NT2/D1 (cell line): ENCODE data around the gene BABAM1.

Experiments used
- DNase-seq: peaks from one replicate; pipeline ENCODE4 v3.0.0-alpha.2; 2011; ENCODE audit warnings: low read depth, low spot score
- H3K27me3 ChIP-seq: 2 replicates; pipeline ENCODE4 v1.6.0; 2011; ENCODE audit warnings: mild to moderate bottlenecking; ENCODE audit not compliant: insufficient read length, insufficient read depth
- H3K36me3 ChIP-seq: 2 replicates; pipeline ENCODE4 v1.6.1; 2011; ENCODE audit warnings: mild to moderate bottlenecking, low read length, mixed read lengths; ENCODE audit not compliant: insufficient read depth, insufficient read length
- H3K4me1 ChIP-seq: 2 replicates; pipeline ENCODE4 v1.5.1; 2011; ENCODE audit not compliant: insufficient read depth, insufficient read length
- H3K4me3 ChIP-seq: 2 replicates; pipeline ENCODE4 v1.5.1; 2011; ENCODE audit warnings: low read depth; ENCODE audit not compliant: insufficient read length
- H3K9ac ChIP-seq: 2 replicates; pipeline ENCODE4 v1.6.0; 2011; ENCODE audit warnings: low read depth; ENCODE audit not compliant: insufficient read length
- H3K9me3 ChIP-seq: 2 replicates; pipeline ENCODE4 v1.5.1; 2011; ENCODE audit warnings: mild to moderate bottlenecking, low read length; ENCODE audit not compliant: insufficient read depth
- SUZ12 ChIP-seq: IDR thresholded peaks from 2 replicates; pipeline ENCODE4 v1.6.1; 2011; ENCODE audit not compliant: insufficient read length, insufficient read depth; ENCODE audit errors: extremely low read depth
- YY1 ChIP-seq: IDR thresholded peaks from 2 replicates; pipeline ENCODE4 v1.6.1; 2011; ENCODE audit not compliant: insufficient read length, insufficient read depth
- ZNF274 ChIP-seq: IDR thresholded peaks from 2 replicates; pipeline ENCODE4 v1.6.1; 2011; ENCODE audit warnings: mild to moderate bottlenecking, low read depth, low read length

BABAM1 gene

GRCh38 chr19:17266975-17267788 lies at the start of gene BABAM1:
Gene BABAM1 (plus strand): TSS chr19:17267443. CDS start chr19:17268807, 1,364 bp downstream.
- H3K9me3 ChIP-seq = no peaks in the 10 kb centered on the region
- H3K4me1 ChIP-seq = no peaks in the 10 kb centered on the region
- peak within 1 kb of the TSS; percentile 85 for H3K4me3 ChIP-seq
- DNase-seq = peak; percentile 97
- H3K27me3 ChIP-seq = no peaks in the 10 kb centered on the region
- peak within 1 kb of the TSS; percentile 94 for H3K9ac ChIP-seq
- TF ChIP-seq ZNF274 (no peak), YY1 (peak; percentile 90), SUZ12 (no peak)
- H3K36me3 ChIP-seq = peaks cover 30% of the 10 kb centered on the region

GRCh38 chr19:17219286-17219685 lies 48.0 kb upstream of the BABAM1 start:
- H3K9me3 ChIP-seq = no peaks in the 10 kb centered on the region
- no peak for DNase-seq
- no peaks in the 10 kb centered on the region for H3K27me3 ChIP-seq
- TF ChIP-seq SUZ12 (no peak), YY1 (no peak), ZNF274 (no peak)
- no peak overlapping the region for H3K4me3 ChIP-seq
- H3K9ac ChIP-seq = no peak overlapping the region
- H3K4me1 ChIP-seq = peaks cover 11% of the 10 kb centered on the region
- peaks cover 35% of the 10 kb centered on the region for H3K36me3 ChIP-seq

- DNase-seq = no peak
- Histone ChIP-seq H3K27me3 (peaks cover 2% of the 10 kb centered on the region), H3K4me3 (no peak overlapping the region), H3K36me3 (peaks cover 35% of the 10 kb centered on the region), H3K9ac (peak overlapping the region; percentile 63), H3K9me3 (no peaks in the 10 kb centered on the region), H3K4me1 (peaks cover 11% of the 10 kb centered on the region)
- no peak for TF ChIP-seq YY1
- TF ChIP-seq ZNF274 = no peak
Measured at GRCh38 chr19:17220207-17220758, 47.0 kb upstream of the BABAM1 start.

GRCh38 chr19:17225053-17225452 lies 42.2 kb upstream of the BABAM1 start:
- H3K9ac ChIP-seq = no peak overlapping the region

GRCh38 chr19:17226002-17226933 lies 41.0 kb upstream of the BABAM1 start, which contains the start of gene OCEL1:
Gene OCEL1 (plus strand): TSS chr19:17226226. CDS start chr19:17226248, 22 bp downstream.
- TF ChIP-seq YY1 = no peak
- no peak for TF ChIP-seq SUZ12
- TF ChIP-seq ZNF274 = no peak
- Histone ChIP-seq H3K4me1 (peaks cover 10% of the 10 kb centered on the region), H3K27me3 (peaks cover 2% of the 10 kb centered on the region), H3K9ac (peak within 1 kb of the TSS; percentile 87), H3K36me3 (peaks cover 22% of the 10 kb centered on the region), H3K9me3 (no peaks in the 10 kb centered on the region), H3K4me3 (peak within 1 kb of the TSS; percentile 79)
- peak; percentile 97 for DNase-seq

More at GRCh38 chr19:17225053-17225452, 42.2 kb upstream of the BABAM1 start:
- H3K4me3 ChIP-seq = no peak overlapping the region
- peaks cover 15% of the 10 kb centered on the region for H3K4me1 ChIP-seq
- peaks cover 16% of the 10 kb centered on the region for H3K36me3 ChIP-seq
- H3K27me3 ChIP-seq = peaks cover 2% of the 10 kb centered on the region
- no peaks in the 10 kb centered on the region for H3K9me3 ChIP-seq
- DNase-seq = no peak
- no peak for TF ChIP-seq SUZ12
- no peak for TF ChIP-seq YY1
- TF ChIP-seq ZNF274 = no peak

- H3K4me1 ChIP-seq = peaks cover 10% of the 10 kb centered on the region
- TF ChIP-seq SUZ12 (no peak), ZNF274 (no peak), YY1 (no peak)
- H3K4me3 ChIP-seq = no peak overlapping the region
- DNase-seq = no peak
- peaks cover 37% of the 10 kb centered on the region for H3K36me3 ChIP-seq
- H3K27me3 ChIP-seq = peaks cover 2% of the 10 kb centered on the region
- no peaks in the 10 kb centered on the region for H3K9me3 ChIP-seq
- peak overlapping the region; percentile 74 for H3K9ac ChIP-seq
Measured at GRCh38 chr19:17227798-17228367, 39.4 kb upstream of the BABAM1 start.
